Effector memory CD4-positive, alpha-beta T cell (primary cell): ENCODE data around the gene CD200R1.
A peak's percentile ranks its signal among the peaks of the same experiment; 100 is the strongest.

Experiments used
- DNase-seq, 3 donors: peaks; one replicate each; pipeline ENCODE4 v3.0.0-alpha.2; 2020
- H3K27ac ChIP-seq: 2 replicates; pipeline ENCODE4 v1.7.0; 2013; ENCODE audit warnings: mild to moderate bottlenecking, low read length, moderate library complexity; ENCODE audit not compliant: insufficient read depth, poor library complexity, severe bottlenecking
- H3K27me3 ChIP-seq: replicated peaks from 2 replicates; pipeline ENCODE4 v1.7.0; 2013; ENCODE audit warnings: mild to moderate bottlenecking, low read length; ENCODE audit not compliant: insufficient read depth, control insufficient read depth, poor library complexity, severe bottlenecking
- H3K36me3 ChIP-seq: 2 replicates; pipeline ENCODE4 v1.7.0; 2013; ENCODE audit warnings: mild to moderate bottlenecking, low read length, moderate library complexity; ENCODE audit not compliant: control insufficient read depth, insufficient read depth
- H3K4me1 ChIP-seq: 2 replicates; pipeline ENCODE4 v1.7.0; 2013; ENCODE audit warnings: low read length, mild to moderate bottlenecking; ENCODE audit not compliant: control insufficient read depth, insufficient read depth, poor library complexity, severe bottlenecking
- H3K4me3 ChIP-seq: 2 replicates; pipeline ENCODE4 v1.7.0; 2013; ENCODE audit warnings: low read length, low read depth, mild to moderate bottlenecking; ENCODE audit not compliant: insufficient read depth, poor library complexity, severe bottlenecking
- H3K9me3 ChIP-seq: 2 replicates; pipeline ENCODE4 v1.7.0; 2013; ENCODE audit warnings: mild to moderate bottlenecking, low read length, moderate library complexity; ENCODE audit not compliant: control insufficient read depth

CD200R1 gene

DNA sequence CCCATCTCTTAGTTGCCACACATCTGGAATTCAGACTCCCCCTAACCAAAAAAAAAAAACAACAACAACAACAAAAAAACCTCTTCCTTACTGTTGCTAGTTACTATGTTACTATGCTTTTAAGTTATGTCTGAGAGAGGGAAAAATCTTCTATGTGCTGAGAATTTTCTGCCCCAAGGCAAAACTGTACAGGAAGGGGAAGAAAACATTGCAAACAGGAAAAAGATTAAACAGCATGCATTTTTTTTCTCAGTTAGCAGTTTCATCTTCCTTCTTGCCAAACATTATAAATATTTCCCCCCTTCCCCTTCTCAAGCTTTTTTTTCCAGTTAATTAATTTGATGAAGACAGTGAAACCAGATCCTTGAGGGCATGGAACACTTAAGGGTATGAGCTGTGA, 1.1 kb upstream of the CD200R1 start:
- Histone ChIP-seq H3K27ac (peak overlapping the region; percentile 68), H3K9me3 (no peaks in the 10 kb centered on the region), H3K36me3 (no peaks in the 10 kb centered on the region), H3K4me3 (no peak overlapping the region), H3K27me3 (no peaks in the 10 kb centered on the region), H3K4me1 (peaks cover 25% of the 10 kb centered on the region)
- no peak for DNase-seq

DNA sequence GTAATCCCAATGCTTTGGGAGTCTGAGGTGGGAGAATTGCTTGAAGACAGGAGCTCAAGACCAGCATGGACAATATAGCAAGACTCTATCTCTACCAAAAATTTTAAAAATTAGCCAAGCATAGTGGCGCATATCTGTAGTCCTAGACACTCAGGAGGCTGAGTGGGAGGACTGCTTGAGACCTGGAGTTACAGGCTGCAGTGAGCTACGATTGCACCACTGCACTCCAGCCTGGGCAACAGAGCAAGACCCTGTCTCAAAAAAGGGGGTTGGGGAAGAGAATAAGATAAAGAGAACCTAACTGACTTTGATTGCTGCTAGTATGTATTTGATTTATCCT, 755 bp downstream of the CD200R1 start:
- H3K4me1 ChIP-seq: peaks cover 31% of the 10 kb centered on the region
- H3K9me3 ChIP-seq: no peaks in the 10 kb centered on the region
- no peaks in the 10 kb centered on the region for H3K27me3 ChIP-seq
- H3K27ac ChIP-seq: peak overlapping the region; percentile 68
- H3K36me3 ChIP-seq: no peaks in the 10 kb centered on the region
- DNase-seq: no peak
- H3K4me3 ChIP-seq: peak overlapping the region; percentile 61

DNA sequence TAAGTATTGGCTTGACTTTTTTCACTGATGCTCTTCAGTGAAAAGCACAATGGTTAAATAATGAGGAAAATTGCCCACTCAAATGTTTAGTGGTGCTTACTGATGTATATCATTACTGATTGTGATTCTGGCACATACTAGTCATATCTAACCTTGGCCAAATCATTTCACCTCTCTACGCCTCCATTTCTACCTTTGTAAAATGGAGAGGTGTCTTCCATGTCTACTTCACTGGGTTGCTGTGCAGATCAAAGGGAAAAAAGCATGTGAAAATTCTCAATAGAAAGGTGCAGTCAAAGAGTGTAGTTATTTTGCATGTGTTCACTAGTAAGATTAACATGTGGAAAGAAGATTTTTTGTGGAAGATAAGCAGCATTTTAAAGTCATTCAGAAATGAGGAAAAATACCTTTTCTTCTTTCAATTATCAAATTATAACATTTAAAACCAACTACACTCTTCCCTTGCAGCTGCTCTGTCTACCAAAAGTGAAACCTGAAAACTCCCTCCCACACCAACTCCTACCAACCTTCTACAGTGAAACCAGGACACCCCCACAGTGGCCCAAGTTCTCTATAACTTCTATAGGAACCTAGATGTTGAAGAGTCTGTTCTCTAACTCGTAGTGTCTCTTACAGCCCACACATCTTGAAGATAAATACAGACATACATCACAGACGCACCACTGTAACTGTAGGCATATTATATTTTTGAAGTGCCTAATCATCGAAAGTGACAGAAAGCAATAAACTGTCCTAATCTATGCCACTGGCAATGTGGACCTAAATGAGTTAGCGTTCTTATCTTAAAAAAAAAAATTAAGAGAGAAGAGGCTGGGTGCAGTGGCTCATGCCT, 1.4 kb downstream of the CD200R1 start:
- DNase-seq: no peak
- H3K27me3 ChIP-seq: no peaks in the 10 kb centered on the region
- peak overlapping the region; percentile 68 for H3K27ac ChIP-seq
- H3K9me3 ChIP-seq: no peaks in the 10 kb centered on the region
- peak overlapping the region; percentile 61 for H3K4me3 ChIP-seq
- peaks cover 28% of the 10 kb centered on the region for H3K4me1 ChIP-seq
- no peaks in the 10 kb centered on the region for H3K36me3 ChIP-seq

DNA sequence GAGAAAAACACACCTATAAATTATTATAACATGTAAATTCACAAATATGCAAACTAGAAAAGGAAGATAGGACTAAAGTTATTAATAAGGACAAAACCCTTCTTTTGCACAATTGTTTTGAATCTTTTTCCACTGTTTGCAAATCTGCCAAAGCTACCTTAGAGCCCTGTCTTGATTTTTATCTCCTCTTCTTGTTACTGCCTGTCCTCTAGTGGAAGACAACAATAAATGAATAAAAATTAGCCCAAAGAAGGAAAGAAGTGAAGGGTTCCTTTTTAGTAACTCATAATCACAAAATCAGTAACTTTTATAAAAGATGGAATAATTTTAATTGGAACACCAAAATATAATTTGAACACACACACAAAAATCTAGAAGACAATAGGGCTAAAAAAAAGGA, 2.7 kb downstream of the CD200R1 start:
- Histone ChIP-seq H3K27me3 (no peaks in the 10 kb centered on the region), H3K27ac (no peak overlapping the region), H3K4me1 (peaks cover 34% of the 10 kb centered on the region), H3K36me3 (no peaks in the 10 kb centered on the region), H3K4me3 (peak overlapping the region; percentile 61), H3K9me3 (no peaks in the 10 kb centered on the region)
- DNase-seq: no peak

DNA sequence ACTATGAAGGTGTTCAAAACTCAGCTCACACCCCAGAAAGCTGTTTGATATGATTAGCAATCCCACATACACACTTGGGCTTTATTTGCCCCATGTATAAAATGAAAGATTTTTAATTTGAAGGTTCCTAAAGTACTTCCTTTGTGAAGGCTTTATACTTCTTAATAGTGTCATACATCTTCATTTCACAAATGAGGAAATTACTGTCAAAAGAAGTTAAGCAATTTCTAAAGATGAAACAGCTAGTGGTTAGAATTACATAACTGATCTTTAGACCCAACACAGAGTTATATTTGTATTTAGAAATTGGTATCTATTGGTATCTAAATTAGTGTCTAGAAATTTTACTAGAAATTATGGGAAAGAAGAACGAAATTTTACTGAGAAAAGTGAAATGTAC, 7.1 kb downstream of the CD200R1 start:
- Histone ChIP-seq H3K4me1 (peaks cover 21% of the 10 kb centered on the region), H3K27me3 (no peaks in the 10 kb centered on the region), H3K36me3 (peaks cover 14% of the 10 kb centered on the region), H3K9me3 (peaks cover 9% of the 10 kb centered on the region), H3K27ac (no peak overlapping the region), H3K4me3 (no peak overlapping the region)
- DNase-seq: no peak

DNA sequence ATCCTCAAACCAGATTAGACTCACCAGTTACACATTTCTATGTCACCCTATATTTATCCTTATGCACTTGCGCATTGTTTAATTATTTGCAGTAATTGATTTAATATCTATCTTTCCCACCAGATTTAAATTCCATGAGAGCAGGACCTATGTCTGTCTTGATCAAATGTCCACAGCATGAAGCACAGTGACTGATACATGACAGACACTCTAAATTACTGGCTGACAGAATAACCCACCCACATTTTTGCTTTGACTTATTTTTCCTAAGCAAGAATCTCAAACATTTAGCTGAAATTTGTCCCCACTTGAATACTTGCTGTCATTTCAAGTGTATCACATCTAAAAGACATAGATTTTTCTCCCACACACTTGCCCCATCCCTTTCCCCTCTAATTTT, 7.5 kb downstream of the CD200R1 start:
- H3K9me3 ChIP-seq: peaks cover 10% of the 10 kb centered on the region
- no peak overlapping the region for H3K4me3 ChIP-seq
- H3K27ac ChIP-seq: peak overlapping the region; percentile 29
- peaks cover 17% of the 10 kb centered on the region for H3K36me3 ChIP-seq
- H3K4me1 ChIP-seq: peaks cover 21% of the 10 kb centered on the region
- no peak for DNase-seq
- H3K27me3 ChIP-seq: no peaks in the 10 kb centered on the region

DNA sequence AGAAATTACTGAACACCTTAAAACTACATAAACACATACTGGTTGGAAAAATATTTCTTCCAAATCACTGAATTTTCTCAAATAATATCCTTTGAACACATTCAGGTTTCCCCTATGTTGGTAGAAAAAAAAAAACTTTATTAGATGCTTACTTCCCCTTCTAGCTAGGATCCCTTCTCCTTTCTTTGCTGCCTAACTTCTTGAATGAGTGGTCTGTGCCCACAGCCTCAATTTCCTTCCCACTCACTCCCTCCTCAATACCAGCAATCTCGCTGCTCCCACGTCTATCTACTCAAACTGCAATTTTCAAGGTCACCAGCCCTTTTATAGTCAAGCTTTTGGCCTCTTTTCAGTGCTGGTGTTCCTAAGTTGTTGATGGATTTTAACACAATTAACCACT, 8.3 kb downstream of the CD200R1 start:
- Histone ChIP-seq H3K4me3 (no peak overlapping the region), H3K27ac (no peak overlapping the region), H3K27me3 (no peaks in the 10 kb centered on the region), H3K9me3 (peaks cover 14% of the 10 kb centered on the region), H3K36me3 (peaks cover 21% of the 10 kb centered on the region), H3K4me1 (peaks cover 21% of the 10 kb centered on the region)
- no peak for DNase-seq

DNA sequence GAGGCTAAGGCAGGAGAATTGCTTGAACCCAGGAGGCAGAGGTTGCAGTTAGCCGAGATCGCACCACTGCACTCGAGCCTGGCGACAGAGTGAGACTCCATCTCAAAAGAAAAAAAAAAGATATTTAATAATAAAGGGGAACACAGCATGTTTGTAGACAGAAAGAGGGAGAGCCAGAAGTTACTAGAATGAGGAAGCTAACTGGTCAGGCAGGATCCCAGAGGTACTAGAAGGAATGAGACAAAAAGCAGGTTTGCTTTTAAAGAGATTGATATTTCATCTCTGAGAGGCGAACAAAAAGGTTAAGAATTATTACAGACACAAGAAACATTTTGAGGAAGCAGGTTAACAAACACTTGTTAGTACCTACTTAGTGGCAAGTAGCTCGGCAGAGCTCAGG, 9.2 kb downstream of the CD200R1 start:
- Histone ChIP-seq H3K27ac (no peak overlapping the region), H3K4me1 (peaks cover 24% of the 10 kb centered on the region), H3K4me3 (no peak overlapping the region), H3K36me3 (peaks cover 21% of the 10 kb centered on the region), H3K27me3 (no peaks in the 10 kb centered on the region), H3K9me3 (peaks cover 14% of the 10 kb centered on the region)
- no peak for DNase-seq

DNA sequence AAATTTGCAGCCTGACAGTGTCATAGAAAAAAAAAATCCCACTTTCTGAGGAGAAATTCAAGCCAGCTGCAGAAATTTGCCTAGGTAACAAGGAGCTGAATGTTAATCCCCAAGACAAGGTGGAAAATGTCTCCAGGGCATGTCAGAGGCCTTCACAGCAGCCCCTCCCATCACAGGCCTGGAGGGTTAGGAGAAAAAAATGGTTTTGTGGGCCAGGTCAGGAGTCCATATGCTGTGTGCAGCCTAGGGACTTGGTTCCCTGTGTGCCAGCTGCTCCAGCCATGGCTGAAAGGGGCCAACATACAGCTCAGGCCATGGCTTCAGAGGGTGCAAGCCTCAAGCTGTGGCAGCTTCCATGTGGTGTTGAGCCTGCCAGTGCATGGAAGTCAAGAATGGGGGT, 11.2 kb downstream of the CD200R1 start:
- Histone ChIP-seq H3K27me3 (no peaks in the 10 kb centered on the region), H3K9me3 (peaks cover 14% of the 10 kb centered on the region), H3K27ac (no peak overlapping the region), H3K4me1 (peaks cover 26% of the 10 kb centered on the region), H3K4me3 (no peak overlapping the region), H3K36me3 (peaks cover 21% of the 10 kb centered on the region)
- no peak for DNase-seq

DNA sequence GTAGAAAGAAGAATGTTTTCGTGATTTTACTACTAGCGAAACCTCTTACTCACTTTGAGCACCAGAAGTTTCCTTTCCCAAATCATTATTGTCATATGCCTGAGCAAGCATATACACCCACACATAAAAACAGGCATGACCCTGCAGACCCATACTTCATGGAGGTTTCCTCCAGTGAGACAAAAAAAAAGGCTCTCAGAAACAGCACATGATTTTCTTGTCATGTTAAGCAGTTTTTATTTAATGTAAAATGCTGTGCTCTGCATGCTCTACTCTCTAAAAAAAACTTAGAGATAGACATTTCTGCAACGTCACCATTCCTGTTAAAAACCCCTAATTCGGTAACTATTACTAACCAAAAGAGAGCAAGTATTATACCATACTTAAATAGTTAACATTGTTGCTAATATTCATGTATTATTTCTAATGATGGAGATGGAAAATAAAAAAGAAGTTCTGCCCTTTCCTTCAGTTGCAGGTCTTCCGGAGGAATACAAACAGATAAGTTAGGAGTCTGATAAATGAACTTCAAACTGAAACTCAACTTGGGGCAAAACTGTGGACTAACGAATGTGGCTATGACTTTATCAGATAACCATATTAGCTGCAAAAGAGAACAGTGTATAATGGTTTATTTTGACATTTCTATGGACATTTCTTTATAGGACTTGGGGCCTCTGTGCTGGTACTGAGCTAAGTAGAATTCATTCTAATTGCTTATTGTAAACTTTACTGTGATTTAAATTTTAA, 15.9 kb downstream of the CD200R1 start:
- Histone ChIP-seq H3K4me3 (peak overlapping the region; percentile 29), H3K4me1 (peaks cover 11% of the 10 kb centered on the region), H3K9me3 (peaks cover 9% of the 10 kb centered on the region), H3K27ac (peak overlapping the region; percentile 46), H3K36me3 (peaks cover 13% of the 10 kb centered on the region), H3K27me3 (no peaks in the 10 kb centered on the region)
- DNase-seq: no peak
